A549 (cell line): ENCODE results near the gene DLG2.

Experiments used
- CTCF ChIP-seq: fragments of >200 bp; sonication (Bioruptor Twin); formaldehyde crosslinking; IDR thresholded peaks from 3 replicates; pipeline ENCODE4 v1.5.1; 2016
- EP300 ChIP-seq, 2 experiments: fragments of >200 bp; sonication (Bioruptor Twin); formaldehyde crosslinking; IDR thresholded peaks; 2 replicates in 1 of 2; 3 replicates in 1 of 2; pipeline ENCODE4 v1.6.1; 2016 to 2017
- PBX3 ChIP-seq: IDR thresholded peaks from 2 replicates; pipeline ENCODE4 v1.6.1; 2012
- USF2 ChIP-seq: fragments of 450-650 bp; IDR thresholded peaks from 2 replicates; pipeline ENCODE4 v1.6.1; 2014; ENCODE audit warnings: antibody characterized with exemption

- TF ChIP-seq CTCF (no peak), EP300 (IDR thresholded peaks at IDR 0.05) (no peak), USF2 (no peak), PBX3 (no peak)
These were observed 1731.6 kb downstream of the DLG2 start for GRCh38 chr11:83895516-83895915.
